ENCODE results near the gene HDAC9. TPM values are rescaled to one million over a fixed set of nuclear protein-coding genes. Genes with fewer than 3 reads are reported as not detected.

The HDAC9 gene
- total RNA-seq, 1 experiment from 2014 or later = 4.3 TPM

- intact Hi-C loops (cut with micrococcal nuclease) = no loop called here
These were observed 190.4 kb downstream of the HDAC9 start for GRCh38 chr7:18685971-18686370.

More at GRCh38 chr7:18685971-18686370, 190.4 kb downstream of the HDAC9 start:
- ChIA-PET RAD21 (ENCODE audit: low non-redundant PET in 1 of 2, low total read pairs in 2 of 2, uncharacterized antibody in 2 of 2, unreplicated experiment in 2 of 2) (no interaction called here), CTCF (no interaction called here), POLR2A (no interaction called here)
- Histone ChIP-seq H2AFZ (ENCODE audit: low read depth, low read length, poor library complexity, severe bottlenecking) (no peak overlapping the region), H3K27ac (ENCODE audit: low read depth, low read length) (no peak overlapping the region), H3K27me3 (ENCODE audit: insufficient read depth, low read length) (no peaks in the 10 kb centered on the region), H3K4me1 (ENCODE audit: control insufficient read depth in 1 of 2, insufficient read depth in 2 of 2, low read length in 2 of 2) (no peaks in the 10 kb centered on the region), H3K9me2 (ENCODE audit: insufficient read depth) (no peaks in the 10 kb centered on the region), H3K9ac (ENCODE audit: low read length) (no peak overlapping the region), H4K20me1 (ENCODE audit: insufficient read depth) (no peaks in the 10 kb centered on the region), H3K9me3 (ENCODE audit: control insufficient read depth in 1 of 2, insufficient read depth in 1 of 2, low read depth in 1 of 2, low read length in 2 of 2) (no peaks in the 10 kb centered on the region), H3K4me3 (replicated peaks in 1 of 2; ENCODE audit: low read depth in 1 of 2, low read length in 2 of 2) (no peak overlapping the region), H3K4me2 (ENCODE audit: low read length) (no peak overlapping the region), H3K36me3 (ENCODE audit: control insufficient read depth in 1 of 2, insufficient read depth in 2 of 2, low read length in 2 of 2) (no peaks in the 10 kb centered on the region), H3K79me2 (ENCODE audit: insufficient read depth, low read length) (no peaks in the 10 kb centered on the region)
- no peak for DNase-seq (ENCODE audit: low read depth, low spot score)
- ATAC-seq = no peak
- TF ChIP-seq FOSL1 (IDR thresholded peaks at IDR 0.05; ENCODE audit: low read depth) = no peak
- TF ChIP-seq REST (IDR thresholded peaks at IDR 0.05; ENCODE audit: low read depth) = no peak
- TF ChIP-seq CTCF (IDR thresholded peaks at IDR 0.05 in 2 of 3, conservative IDR thresholded peaks at IDR 0.05 in 1 of 3; ENCODE audit: borderline replicate concordance in 1 of 3, insufficient read depth in 1 of 3, low read depth in 2 of 3, low read length in 2 of 3) = no peak
- TF ChIP-seq TCF7L2 (IDR thresholded peaks at IDR 0.05; ENCODE audit: borderline replicate concordance, extremely low read depth, insufficient read depth, insufficient read length) = no peak
- TF ChIP-seq JUND (IDR thresholded peaks at IDR 0.05) = no peak
- no peak for TF ChIP-seq POLR2A (IDR thresholded peaks at IDR 0.05; ENCODE audit: borderline replicate concordance, extremely low read depth, insufficient read depth, insufficient read length)
- TF ChIP-seq RAD21 (IDR thresholded peaks at IDR 0.05; ENCODE audit: low read depth) = no peak
- no peak for TF ChIP-seq ZNF274 (IDR thresholded peaks at IDR 0.05; ENCODE audit: low read depth, low read length)
- TF ChIP-seq SRF (IDR thresholded peaks at IDR 0.05; ENCODE audit: low read depth) = no peak
- TF ChIP-seq ZFX (IDR thresholded peaks at IDR 0.05) = no peak
- TF ChIP-seq MAX (IDR thresholded peaks at IDR 0.05) = no peak
- no peak for TF ChIP-seq EZH2phosphoT487 (IDR thresholded peaks at IDR 0.05; ENCODE audit: borderline replicate concordance)
- no peak for TF ChIP-seq POLR2AphosphoS5 (IDR thresholded peaks at IDR 0.05; ENCODE audit: low read depth, low read length)
- no peak for TF ChIP-seq SP1 (IDR thresholded peaks at IDR 0.05; ENCODE audit: low read depth)
- no peak for TF ChIP-seq YY1 (IDR thresholded peaks at IDR 0.05; ENCODE audit: extremely low read depth, insufficient replicate concordance, low read depth, low read length)
- TF ChIP-seq ELF1 (IDR thresholded peaks at IDR 0.05; ENCODE audit: borderline replicate concordance, low read depth) = no peak
- TF ChIP-seq, protein P1, sequence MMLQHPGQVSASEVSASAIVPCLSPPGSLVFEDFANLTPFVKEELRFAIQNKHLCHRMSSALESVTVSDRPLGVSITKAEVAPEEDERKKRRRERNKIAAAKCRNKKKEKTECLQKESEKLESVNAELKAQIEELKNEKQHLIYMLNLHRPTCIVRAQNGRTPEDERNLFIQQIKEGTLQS (IDR thresholded peaks at IDR 0.05) = no peak
- no peak for TF ChIP-seq EGR1 (IDR thresholded peaks at IDR 0.05; ENCODE audit: low read depth)
- TF ChIP-seq CEBPB (IDR thresholded peaks at IDR 0.05; ENCODE audit: low read depth) = no peak
- TF ChIP-seq ZBTB33 (IDR thresholded peaks at IDR 0.05; ENCODE audit: extremely low read depth, insufficient replicate concordance, low read length) = no peak
- no TSS peak for BruUV-seq (replicated peaks)
